ENCODE data around the gene ZDHHC4. TPM values are rescaled to one million over a fixed set of nuclear protein-coding genes. Genes with fewer than 3 reads are reported as not detected.
A peak's percentile ranks its signal among the peaks of the same experiment; 100 is the strongest.
"Not testable (repeated sequence)": the region's sequence is repeated elsewhere in the genome, so short reads cannot be mapped to it uniquely, and the experiment has no call there.

The ZDHHC4 gene
- total RNA-seq, 1 donor from 2014 or later, result 75.3 TPM

DNA sequence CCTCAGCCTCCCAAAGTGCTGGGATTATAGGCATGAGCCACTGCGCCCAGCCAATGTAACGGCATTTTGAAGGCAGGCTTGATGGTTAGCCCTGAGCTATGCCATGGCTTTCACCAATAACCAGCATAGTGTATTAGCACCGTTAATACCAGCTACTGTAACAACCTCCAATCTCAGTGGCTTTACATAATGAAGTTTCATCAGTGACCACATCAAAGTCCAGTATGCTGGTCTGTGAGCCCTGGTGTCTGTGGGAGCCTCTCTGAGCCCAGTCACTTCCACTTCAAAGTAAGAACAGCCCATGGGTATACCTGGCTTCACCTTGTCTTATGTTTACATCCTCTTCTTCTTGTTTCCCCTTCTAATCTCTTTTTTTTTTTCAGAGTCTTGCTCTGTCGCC lies 11.6 kb upstream of the ZDHHC4 start:
- H3K27ac Mint-ChIP-seq, result no peak overlapping the region
- no peak overlapping the region for H3K4me3 Mint-ChIP-seq
- H3K36me3 Mint-ChIP-seq, result no peaks in the 10 kb centered on the region
- no peaks in the 10 kb centered on the region for H3K9me3 Mint-ChIP-seq
- TF ChIP-seq, protein P1, sequence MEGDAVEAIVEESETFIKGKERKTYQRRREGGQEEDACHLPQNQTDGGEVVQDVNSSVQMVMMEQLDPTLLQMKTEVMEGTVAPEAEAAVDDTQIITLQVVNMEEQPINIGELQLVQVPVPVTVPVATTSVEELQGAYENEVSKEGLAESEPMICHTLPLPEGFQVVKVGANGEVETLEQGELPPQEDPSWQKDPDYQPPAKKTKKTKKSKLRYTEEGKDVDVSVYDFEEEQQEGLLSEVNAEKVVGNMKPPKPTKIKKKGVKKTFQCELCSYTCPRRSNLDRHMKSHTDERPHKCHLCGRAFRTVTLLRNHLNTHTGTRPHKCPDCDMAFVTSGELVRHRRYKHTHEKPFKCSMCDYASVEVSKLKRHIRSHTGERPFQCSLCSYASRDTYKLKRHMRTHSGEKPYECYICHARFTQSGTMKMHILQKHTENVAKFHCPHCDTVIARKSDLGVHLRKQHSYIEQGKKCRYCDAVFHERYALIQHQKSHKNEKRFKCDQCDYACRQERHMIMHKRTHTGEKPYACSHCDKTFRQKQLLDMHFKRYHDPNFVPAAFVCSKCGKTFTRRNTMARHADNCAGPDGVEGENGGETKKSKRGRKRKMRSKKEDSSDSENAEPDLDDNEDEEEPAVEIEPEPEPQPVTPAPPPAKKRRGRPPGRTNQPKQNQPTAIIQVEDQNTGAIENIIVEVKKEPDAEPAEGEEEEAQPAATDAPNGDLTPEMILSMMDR (IDR thresholded peaks at IDR 0.05; ENCODE audit: unreplicated experiment), result no peak
- peaks cover 9% of the 10 kb centered on the region for H3K27me3 Mint-ChIP-seq (ENCODE audit: low read depth)
- DNase-seq (ENCODE audit: low spot score in 2 of 2, unreplicated experiment in 2 of 2), result no peak
- no peaks in the 10 kb centered on the region for H3K4me1 Mint-ChIP-seq

DNA sequence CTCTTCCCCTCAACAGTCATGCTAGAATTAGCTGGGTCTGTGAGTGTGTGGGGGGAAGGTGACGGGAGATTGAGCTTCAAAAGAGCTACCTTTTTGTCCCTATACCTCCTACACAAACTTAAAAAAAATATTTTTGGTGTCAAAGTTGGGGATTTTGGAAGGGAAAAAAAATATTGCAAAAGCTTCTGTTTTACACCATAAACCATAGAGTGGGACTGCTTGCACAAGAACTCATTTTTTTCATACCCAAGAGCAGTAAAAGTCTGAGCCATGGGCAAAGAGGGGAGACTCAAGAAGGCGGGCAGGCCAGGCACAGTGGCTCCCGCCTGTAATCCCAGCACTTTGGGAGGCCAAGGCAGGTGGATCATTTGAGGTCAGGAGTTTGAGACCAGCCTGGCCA lies 9.4 kb upstream of the ZDHHC4 start:
- no peaks in the 10 kb centered on the region for H3K4me1 Mint-ChIP-seq
- no peak for DNase-seq (ENCODE audit: low spot score in 2 of 2, unreplicated experiment in 2 of 2)
- TF ChIP-seq, protein P1 (IDR thresholded peaks at IDR 0.05; ENCODE audit: unreplicated experiment), result no peak
- H3K27ac Mint-ChIP-seq, result no peak overlapping the region
- no peaks in the 10 kb centered on the region for H3K36me3 Mint-ChIP-seq
- H3K27me3 Mint-ChIP-seq (ENCODE audit: low read depth), result peaks cover 13% of the 10 kb centered on the region
- no peaks in the 10 kb centered on the region for H3K9me3 Mint-ChIP-seq
- no peak overlapping the region for H3K4me3 Mint-ChIP-seq

DNA sequence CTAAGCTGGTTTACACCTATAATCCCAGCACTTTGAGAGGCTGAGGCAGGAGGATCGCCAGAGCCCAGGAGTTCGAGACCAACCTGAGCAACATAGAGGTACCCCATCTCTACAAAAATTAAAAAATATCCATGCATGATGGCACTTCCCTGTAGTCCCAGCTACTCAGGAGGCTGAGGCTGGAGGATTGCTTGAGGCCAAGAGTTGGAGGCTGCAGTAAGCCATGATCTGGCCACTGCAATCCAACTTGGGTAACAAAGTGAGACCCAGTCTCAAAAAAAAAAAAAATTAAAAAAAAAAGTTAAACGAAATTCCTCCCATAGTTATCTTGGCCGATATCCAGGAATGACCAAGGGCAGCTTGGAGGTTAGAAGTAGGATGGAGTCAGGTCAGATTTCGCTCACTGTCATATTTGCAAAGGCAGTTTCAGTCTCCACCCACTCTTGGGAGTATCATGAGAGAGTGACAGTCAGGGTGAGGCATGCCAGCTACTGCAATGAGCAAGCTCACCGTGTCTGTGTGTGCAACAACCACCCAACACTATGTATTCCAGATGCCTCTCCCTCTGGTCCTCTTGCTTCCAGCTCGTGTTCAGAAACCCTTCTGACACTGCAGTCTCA lies 6.0 kb upstream of the ZDHHC4 start:
- Mint-ChIP-seq H3K27me3 (ENCODE audit: low read depth) (peaks cover 4% of the 10 kb centered on the region), H3K36me3 (no peaks in the 10 kb centered on the region), H3K4me3 (no peak overlapping the region), H3K9me3 (no peaks in the 10 kb centered on the region), H3K27ac (no peak overlapping the region), H3K4me1 (no peaks in the 10 kb centered on the region)
- TF ChIP-seq, protein P1 (IDR thresholded peaks at IDR 0.05; ENCODE audit: unreplicated experiment), result no peak
- DNase-seq (ENCODE audit: low spot score in 2 of 2, unreplicated experiment in 2 of 2), result no peak

DNA sequence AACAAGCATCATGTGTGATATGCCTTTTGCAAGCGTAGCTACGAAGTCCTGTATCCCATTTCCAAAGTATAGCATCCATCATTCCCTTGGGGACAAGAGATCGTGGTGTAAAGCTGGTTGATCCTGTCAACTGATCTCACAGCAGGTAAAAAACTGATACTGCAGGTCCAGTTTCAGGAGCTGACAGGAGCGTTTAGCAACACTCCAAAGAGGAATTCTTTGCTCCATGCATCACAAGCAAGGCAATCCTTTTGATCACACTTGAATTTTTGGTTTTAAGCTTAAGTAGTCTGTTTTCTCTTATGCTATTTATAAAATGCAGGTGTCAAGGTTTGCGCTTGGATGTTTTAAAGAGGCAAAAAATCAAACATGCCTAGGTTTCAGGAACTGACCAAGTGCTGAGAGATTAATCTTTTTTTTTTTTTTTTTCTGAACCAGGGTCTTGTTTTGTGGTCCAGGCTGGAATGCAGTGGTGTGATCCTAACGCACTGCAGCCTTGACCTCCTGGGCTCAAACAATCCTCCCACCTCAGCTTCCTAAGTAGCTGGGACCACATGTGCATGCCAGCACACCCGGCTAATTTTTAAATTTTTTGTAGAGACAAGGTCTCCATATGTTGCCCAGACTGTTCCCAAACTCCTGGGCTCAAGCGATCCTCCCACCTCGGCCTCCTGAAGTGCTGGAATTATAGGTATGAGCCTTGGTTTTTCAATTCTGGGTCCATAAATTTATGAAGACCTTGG lies 1.8 kb upstream of the ZDHHC4 start:
- Mint-ChIP-seq H3K27ac (peak overlapping the region; percentile 71), H3K9me3 (no peaks in the 10 kb centered on the region), H3K36me3 (peaks cover 6% of the 10 kb centered on the region), H3K27me3 (ENCODE audit: low read depth) (peaks cover 4% of the 10 kb centered on the region), H3K4me1 (peaks cover 5% of the 10 kb centered on the region), H3K4me3 (peak overlapping the region; percentile 62)
- TF ChIP-seq, protein P1 (IDR thresholded peaks at IDR 0.05; ENCODE audit: unreplicated experiment), result no peak
- no peak for DNase-seq (ENCODE audit: low spot score in 2 of 2, unreplicated experiment in 2 of 2)

DNA sequence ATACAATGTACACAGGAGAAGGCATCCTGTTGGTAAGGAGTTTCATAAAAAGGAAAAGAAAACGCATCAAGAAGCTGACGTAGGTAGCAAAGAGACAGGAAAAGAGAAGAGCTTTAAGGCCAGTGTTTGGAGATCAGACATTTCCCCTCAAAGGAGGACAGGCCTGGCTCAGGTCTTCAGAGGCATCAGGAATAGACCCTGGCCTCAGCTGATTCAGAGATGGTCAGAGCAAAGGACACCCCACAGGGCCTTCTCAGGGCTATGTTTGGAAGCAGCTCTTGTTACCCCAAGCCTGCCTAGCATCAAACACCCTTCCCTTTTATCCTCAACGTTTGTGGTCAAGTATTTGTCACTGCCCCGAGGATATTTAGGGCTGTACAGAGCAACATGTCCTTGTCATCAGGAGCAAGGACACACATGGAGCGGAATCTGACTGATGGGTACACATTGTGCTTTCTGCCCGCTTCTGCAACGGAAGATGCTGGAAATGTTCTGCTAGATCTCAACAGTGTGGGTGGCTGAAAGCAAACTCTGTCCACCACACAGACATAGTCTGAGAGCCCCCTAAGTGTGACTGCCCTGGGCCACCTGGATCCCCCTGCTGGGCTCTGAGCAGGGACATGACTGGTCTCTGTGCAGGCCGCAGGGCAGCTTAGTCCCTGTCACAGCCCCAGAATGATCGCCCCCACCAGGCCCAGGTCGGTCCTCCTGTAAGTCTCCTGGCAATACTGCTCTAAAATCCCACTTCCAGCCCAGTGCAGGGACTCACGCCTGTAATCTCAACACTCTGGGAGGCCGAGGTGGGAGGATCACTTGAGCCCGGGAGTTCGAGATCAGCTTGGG lies 1.0 kb upstream of the ZDHHC4 start:
- peak overlapping the region; percentile 71 for H3K27ac Mint-ChIP-seq
- no peaks in the 10 kb centered on the region for H3K9me3 Mint-ChIP-seq
- peaks cover 13% of the 10 kb centered on the region for H3K36me3 Mint-ChIP-seq
- peaks cover 5% of the 10 kb centered on the region for H3K4me1 Mint-ChIP-seq
- TF ChIP-seq, protein P1 (IDR thresholded peaks at IDR 0.05; ENCODE audit: unreplicated experiment), result no peak
- H3K27me3 Mint-ChIP-seq (ENCODE audit: low read depth), result peaks cover 4% of the 10 kb centered on the region
- H3K4me3 Mint-ChIP-seq, result peak overlapping the region; percentile 62
- DNase-seq (ENCODE audit: low spot score in 2 of 2, unreplicated experiment in 2 of 2), result no peak

DNA sequence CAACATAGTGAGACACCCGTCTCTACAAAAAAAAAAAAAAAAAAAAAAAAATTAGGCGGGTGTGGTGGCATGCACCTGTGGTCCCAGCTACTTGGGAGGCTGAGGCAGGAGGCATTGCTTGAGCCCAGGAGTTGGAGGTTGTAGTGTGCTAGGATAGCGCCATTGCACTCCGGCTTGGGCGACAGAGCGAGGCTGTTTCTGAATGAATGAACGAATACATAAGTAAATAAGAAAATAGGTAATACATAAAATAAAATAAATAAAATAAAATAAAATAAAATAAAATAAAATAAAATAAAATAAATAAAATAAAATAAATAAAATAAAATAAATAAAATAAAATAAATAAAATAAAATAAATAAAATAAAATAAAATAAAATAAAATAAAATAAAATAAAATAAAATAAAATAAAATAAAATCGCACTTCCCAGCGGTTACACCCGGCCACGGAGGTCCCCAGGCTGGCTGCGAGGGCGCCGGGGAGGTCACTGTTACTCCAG lies 336 bp upstream of the ZDHHC4 start:
- Mint-ChIP-seq H3K36me3 (peaks cover 19% of the 10 kb centered on the region), H3K4me3 (peak overlapping the region; percentile 89), H3K27ac (peak overlapping the region; percentile 97)
- not testable (repeated sequence) for H3K27me3 Mint-ChIP-seq (ENCODE audit: low read depth); H3K4me1 Mint-ChIP-seq; DNase-seq (ENCODE audit: low spot score in 2 of 2, unreplicated experiment in 2 of 2); H3K9me3 Mint-ChIP-seq
